ENCODE measurements around the gene CACNA1C.
"Not testable (repeated sequence)": the region's sequence is repeated elsewhere in the genome, so short reads cannot be mapped to it uniquely, and the experiment has no call there.

Gene CACNA1C

GRCh38 chr12:2250797-2251196 lies 198.0 kb downstream of the CACNA1C start:
- peaks cover 15% of the 10 kb centered on the region for H3F3A ChIP-seq (ENCODE audit: control insufficient read depth, insufficient read depth)
- no peaks in the 10 kb centered on the region for H3K9me2 ChIP-seq (replicated peaks; ENCODE audit: control insufficient read depth, low read length)
- TF ChIP-seq, protein P1, sequence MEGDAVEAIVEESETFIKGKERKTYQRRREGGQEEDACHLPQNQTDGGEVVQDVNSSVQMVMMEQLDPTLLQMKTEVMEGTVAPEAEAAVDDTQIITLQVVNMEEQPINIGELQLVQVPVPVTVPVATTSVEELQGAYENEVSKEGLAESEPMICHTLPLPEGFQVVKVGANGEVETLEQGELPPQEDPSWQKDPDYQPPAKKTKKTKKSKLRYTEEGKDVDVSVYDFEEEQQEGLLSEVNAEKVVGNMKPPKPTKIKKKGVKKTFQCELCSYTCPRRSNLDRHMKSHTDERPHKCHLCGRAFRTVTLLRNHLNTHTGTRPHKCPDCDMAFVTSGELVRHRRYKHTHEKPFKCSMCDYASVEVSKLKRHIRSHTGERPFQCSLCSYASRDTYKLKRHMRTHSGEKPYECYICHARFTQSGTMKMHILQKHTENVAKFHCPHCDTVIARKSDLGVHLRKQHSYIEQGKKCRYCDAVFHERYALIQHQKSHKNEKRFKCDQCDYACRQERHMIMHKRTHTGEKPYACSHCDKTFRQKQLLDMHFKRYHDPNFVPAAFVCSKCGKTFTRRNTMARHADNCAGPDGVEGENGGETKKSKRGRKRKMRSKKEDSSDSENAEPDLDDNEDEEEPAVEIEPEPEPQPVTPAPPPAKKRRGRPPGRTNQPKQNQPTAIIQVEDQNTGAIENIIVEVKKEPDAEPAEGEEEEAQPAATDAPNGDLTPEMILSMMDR (IDR thresholded peaks at IDR 0.05; ENCODE audit: low read depth, low read length, poor library complexity, severe bottlenecking) = no peak
- no peak for TF ChIP-seq EZH2phosphoT487 (IDR thresholded peaks at IDR 0.05; ENCODE audit: borderline replicate concordance, low read length)
- H3K4me2 ChIP-seq (ENCODE audit: low read length) = no peak overlapping the region
- H3K4me1 ChIP-seq (ENCODE audit: control insufficient read depth, low read length) = peaks cover 58% of the 10 kb centered on the region
- no peaks in the 10 kb centered on the region for H3K79me2 ChIP-seq (ENCODE audit: control insufficient read depth, low read length)
- no peaks in the 10 kb centered on the region for H3K27me3 ChIP-seq (ENCODE audit: control insufficient read depth, low read length)
- peaks cover 8% of the 10 kb centered on the region for H3K36me3 ChIP-seq (ENCODE audit: control insufficient read depth, low read length)
- H3K27ac ChIP-seq (ENCODE audit: low read depth, low read length) = no peak overlapping the region
- H3K4me3 ChIP-seq (ENCODE audit: low read length) = no peak overlapping the region
- H4K20me1 ChIP-seq (ENCODE audit: control insufficient read depth, insufficient read depth, low read depth, low read length) = no peaks in the 10 kb centered on the region
- peaks cover 6% of the 10 kb centered on the region for H3K9me3 ChIP-seq (ENCODE audit: control insufficient read depth, insufficient read depth, low read length)

DNA sequence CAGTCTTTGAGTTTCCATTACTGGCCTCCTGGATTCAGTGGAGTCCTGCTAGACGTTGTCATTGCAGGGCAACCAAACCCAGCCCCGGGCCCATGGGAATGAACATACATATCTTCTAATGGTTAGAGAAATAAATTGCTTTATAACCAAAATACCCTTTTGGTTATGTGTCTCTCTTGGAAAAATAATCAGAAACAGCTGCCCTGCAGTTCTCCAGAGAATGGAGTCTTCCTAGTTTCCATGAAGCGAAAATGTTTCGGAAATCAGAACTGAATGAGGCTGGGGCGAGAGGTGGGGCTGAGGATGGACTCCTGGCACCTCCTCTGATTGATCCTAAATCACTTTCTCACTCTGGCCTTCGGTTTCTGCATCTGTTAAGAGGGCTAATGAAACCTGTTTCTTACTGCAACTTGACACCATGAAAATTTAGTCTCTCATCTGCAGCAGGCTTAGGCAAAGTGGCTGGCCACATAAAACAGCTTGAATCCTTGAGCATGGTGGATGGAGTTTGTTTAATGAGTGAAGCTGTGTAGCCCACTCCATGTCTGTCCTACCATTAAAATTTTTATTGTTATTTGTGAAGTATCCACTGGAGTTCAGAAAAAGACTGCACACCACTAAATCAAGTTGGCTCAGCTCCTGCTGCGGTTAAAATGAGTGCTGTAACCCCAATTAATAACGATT lies 198.9 kb downstream of the CACNA1C start:
- H3K27ac ChIP-seq (ENCODE audit: low read depth, low read length) = no peak overlapping the region
- H3K36me3 ChIP-seq (ENCODE audit: control insufficient read depth, low read length) = peaks cover 8% of the 10 kb centered on the region
- no peaks in the 10 kb centered on the region for H4K20me1 ChIP-seq (ENCODE audit: control insufficient read depth, insufficient read depth, low read depth, low read length)
- no peaks in the 10 kb centered on the region for H3K27me3 ChIP-seq (ENCODE audit: control insufficient read depth, low read length)
- H3K4me3 ChIP-seq (ENCODE audit: low read length) = no peak overlapping the region
- H3K4me1 ChIP-seq (ENCODE audit: control insufficient read depth, low read length) = peaks cover 50% of the 10 kb centered on the region
- no peaks in the 10 kb centered on the region for H3K79me2 ChIP-seq (ENCODE audit: control insufficient read depth, low read length)
- H3F3A ChIP-seq (ENCODE audit: control insufficient read depth, insufficient read depth) = peaks cover 17% of the 10 kb centered on the region
- TF ChIP-seq, protein P1 (IDR thresholded peaks at IDR 0.05; ENCODE audit: low read depth, low read length, poor library complexity, severe bottlenecking) = no peak
- TF ChIP-seq EZH2phosphoT487 (IDR thresholded peaks at IDR 0.05; ENCODE audit: borderline replicate concordance, low read length) = no peak
- H3K4me2 ChIP-seq (ENCODE audit: low read length) = no peak overlapping the region
- no peaks in the 10 kb centered on the region for H3K9me2 ChIP-seq (replicated peaks; ENCODE audit: control insufficient read depth, low read length)
- peaks cover 8% of the 10 kb centered on the region for H3K9me3 ChIP-seq (ENCODE audit: control insufficient read depth, insufficient read depth, low read length)

DNA sequence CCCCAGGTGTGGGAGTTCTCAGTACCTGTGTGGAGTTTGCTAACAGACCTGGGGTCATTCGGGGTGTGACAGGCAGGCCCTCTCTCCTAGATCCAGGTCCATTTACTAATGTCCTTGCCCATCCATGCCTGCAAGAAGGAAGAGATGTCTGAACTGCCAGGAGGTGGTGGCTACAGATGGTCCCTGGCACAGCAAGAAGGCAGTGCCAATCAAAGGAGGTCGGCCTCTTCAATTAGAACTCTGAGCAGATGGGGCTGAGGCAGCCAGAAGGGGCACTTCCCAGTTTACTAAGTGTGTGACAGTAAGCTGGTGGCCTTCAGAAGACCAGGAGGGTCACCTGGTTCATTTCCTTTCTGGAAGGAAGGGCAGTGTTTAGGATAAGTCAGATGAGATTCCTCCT lies 202.5 kb downstream of the CACNA1C start:
- H3K27ac ChIP-seq (ENCODE audit: low read depth, low read length) = no peak overlapping the region
- H3F3A ChIP-seq (ENCODE audit: control insufficient read depth, insufficient read depth) = peaks cover 5% of the 10 kb centered on the region
- no peaks in the 10 kb centered on the region for H3K36me3 ChIP-seq (ENCODE audit: control insufficient read depth, low read length)
- no peaks in the 10 kb centered on the region for H3K79me2 ChIP-seq (ENCODE audit: control insufficient read depth, low read length)
- H3K4me3 ChIP-seq (ENCODE audit: low read length) = no peak overlapping the region
- no peaks in the 10 kb centered on the region for H4K20me1 ChIP-seq (ENCODE audit: control insufficient read depth, insufficient read depth, low read depth, low read length)
- TF ChIP-seq, protein P1 (IDR thresholded peaks at IDR 0.05; ENCODE audit: low read depth, low read length, poor library complexity, severe bottlenecking) = no peak
- TF ChIP-seq EZH2phosphoT487 (IDR thresholded peaks at IDR 0.05; ENCODE audit: borderline replicate concordance, low read length) = no peak
- H3K27me3 ChIP-seq (ENCODE audit: control insufficient read depth, low read length) = no peaks in the 10 kb centered on the region
- H3K9me2 ChIP-seq (replicated peaks; ENCODE audit: control insufficient read depth, low read length) = no peaks in the 10 kb centered on the region
- H3K4me1 ChIP-seq (ENCODE audit: control insufficient read depth, low read length) = peaks cover 27% of the 10 kb centered on the region
- peaks cover 8% of the 10 kb centered on the region for H3K9me3 ChIP-seq (ENCODE audit: control insufficient read depth, insufficient read depth, low read length)
- H3K4me2 ChIP-seq (ENCODE audit: low read length) = no peak overlapping the region

DNA sequence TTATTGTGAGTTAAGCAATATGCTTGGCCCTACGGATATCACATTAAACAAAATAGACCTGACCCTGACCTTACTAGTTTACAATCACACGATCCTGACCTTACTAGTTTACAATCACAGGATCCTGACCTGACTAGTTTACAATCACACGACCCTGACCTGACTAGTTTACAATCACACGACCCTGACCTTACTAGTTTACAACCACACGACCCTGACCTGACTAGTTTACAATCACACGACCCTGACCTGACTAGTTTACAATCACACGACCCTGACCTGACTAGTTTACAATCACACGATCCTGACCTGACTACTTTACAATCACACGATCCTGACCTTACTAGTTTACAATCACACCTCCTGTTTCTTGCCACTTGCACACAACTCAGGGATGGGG lies 202.9 kb downstream of the CACNA1C start:
- H3F3A ChIP-seq (ENCODE audit: control insufficient read depth, insufficient read depth); H3K27ac ChIP-seq (ENCODE audit: low read depth, low read length); H3K4me3 ChIP-seq (ENCODE audit: low read length); H3K9me3 ChIP-seq (ENCODE audit: control insufficient read depth, insufficient read depth, low read length); H3K4me2 ChIP-seq (ENCODE audit: low read length); H3K36me3 ChIP-seq (ENCODE audit: control insufficient read depth, low read length); H3K9me2 ChIP-seq (replicated peaks; ENCODE audit: control insufficient read depth, low read length); H3K79me2 ChIP-seq (ENCODE audit: control insufficient read depth, low read length); H3K27me3 ChIP-seq (ENCODE audit: control insufficient read depth, low read length); H4K20me1 ChIP-seq (ENCODE audit: control insufficient read depth, insufficient read depth, low read depth, low read length): not testable (repeated sequence)
- peaks cover 23% of the 10 kb centered on the region for H3K4me1 ChIP-seq (ENCODE audit: control insufficient read depth, low read length)

All from DOHH2 (cell line).